Loucy (cell line): Measurements from ENCODE around the gene MAPRE3.

Source experiments
- H2AFZ ChIP-seq: fragments of 200-600 bp; sonication (generic); 2 replicates; pipeline ENCODE4 v1.6.0; 2016; ENCODE audit warnings: antibody characterized with exemption, mild to moderate bottlenecking, low read length, moderate library complexity
- H3F3A ChIP-seq: fragments of 200-600 bp; 2 replicates; pipeline ENCODE4 v1.6.0; 2016; ENCODE audit warnings: antibody characterized with exemption, low read depth, mild to moderate bottlenecking
- H3K27me3 ChIP-seq: fragments of 200-600 bp; sonication (generic); 2 replicates; pipeline ENCODE4 v1.6.1; 2014; ENCODE audit warnings: low read length, mild to moderate bottlenecking; ENCODE audit not compliant: insufficient read depth, poor library complexity, severe bottlenecking
- H3K36me3 ChIP-seq: fragments of 200-600 bp; sonication (generic); 2 replicates; pipeline ENCODE4 v1.6.1; 2016; ENCODE audit warnings: low read length; ENCODE audit not compliant: insufficient read depth
- H3K4me1 ChIP-seq: fragments of 200-600 bp; sonication (generic); 2 replicates; pipeline ENCODE4 v1.5.1; 2014; ENCODE audit warnings: low read length, mild to moderate bottlenecking; ENCODE audit not compliant: insufficient read depth, poor library complexity, severe bottlenecking
- H3K4me2 ChIP-seq: fragments of 200-600 bp; sonication (generic); 2 replicates; pipeline ENCODE4 v1.6.0; 2014; ENCODE audit warnings: antibody characterized with exemption, low read length, low read depth, mild to moderate bottlenecking; ENCODE audit not compliant: poor library complexity, severe bottlenecking
- H3K4me3 ChIP-seq: fragments of 200-600 bp; sonication (generic); 2 replicates; pipeline ENCODE4 v1.5.1; 2014; ENCODE audit warnings: low read length, mild to moderate bottlenecking, mixed read lengths; ENCODE audit not compliant: poor library complexity, severe bottlenecking
- H3K79me2 ChIP-seq: fragments of 200-600 bp; sonication (generic); 2 replicates; pipeline ENCODE4 v1.6.1; 2014; ENCODE audit warnings: low read length; ENCODE audit not compliant: insufficient read depth
- H3K9ac ChIP-seq: fragments of 200-600 bp; sonication (generic); 2 replicates; pipeline ENCODE4 v1.6.0; 2014; ENCODE audit warnings: mild to moderate bottlenecking, low read depth, low read length, moderate library complexity; ENCODE audit not compliant: poor library complexity, severe bottlenecking
- H3K9me2 ChIP-seq: fragments of 200-600 bp; sonication (generic); replicated peaks from 2 replicates; pipeline ENCODE4 v1.6.1; 2016; ENCODE audit warnings: low read depth, low read length, mixed read lengths
- H3K9me3 ChIP-seq: fragments of 200-600 bp; sonication (generic); 2 replicates; pipeline ENCODE4 v1.6.1; 2014; ENCODE audit warnings: mild to moderate bottlenecking, antibody characterized with exemption, low read length, low read depth; ENCODE audit not compliant: insufficient read depth
- H4K20me1 ChIP-seq: fragments of 200-600 bp; sonication (generic); 2 replicates; pipeline ENCODE4 v1.6.0; 2014; ENCODE audit warnings: antibody characterized with exemption, low read length, mild to moderate bottlenecking; ENCODE audit not compliant: insufficient read depth, poor library complexity, severe bottlenecking
- CTCF ChIP-seq: fragments of 200-600 bp; sonication (generic); conservative IDR thresholded peaks from 2 replicates; pipeline ENCODE4 v1.5.1; 2014; ENCODE audit warnings: mild to moderate bottlenecking, antibody characterized with exemption, low read length
- EZH2phosphoT487 ChIP-seq: fragments of 200-600 bp; IDR thresholded peaks from 2 replicates; pipeline ENCODE4 v1.6.1; 2018; ENCODE audit warnings: antibody characterized with exemption, mild to moderate bottlenecking, moderate library complexity, borderline replicate concordance

Gene MAPRE3

GRCh38 chr2:26950246-26950645 lies 20.2 kb upstream of the MAPRE3 start:
- Histone ChIP-seq H3K9me2 (no peaks in the 10 kb centered on the region), H3K4me3 (no peak overlapping the region), H3K79me2 (no peaks in the 10 kb centered on the region), H3K9me3 (no peaks in the 10 kb centered on the region), H2AFZ (no peak overlapping the region), H3F3A (no peaks in the 10 kb centered on the region), H4K20me1 (no peaks in the 10 kb centered on the region), H3K27me3 (no peaks in the 10 kb centered on the region), H3K9ac (no peak overlapping the region), H3K4me2 (no peak overlapping the region), H3K36me3 (no peaks in the 10 kb centered on the region), H3K4me1 (no peaks in the 10 kb centered on the region)
- no peak for TF ChIP-seq CTCF
- TF ChIP-seq EZH2phosphoT487: no peak

- TF ChIP-seq CTCF: no peak
- TF ChIP-seq EZH2phosphoT487: no peak
- Histone ChIP-seq H3K36me3 (no peaks in the 10 kb centered on the region), H3K4me3 (no peak overlapping the region), H2AFZ (no peak overlapping the region), H3K9ac (no peak overlapping the region), H3K4me2 (no peak overlapping the region), H3K9me3 (no peaks in the 10 kb centered on the region), H3K79me2 (no peaks in the 10 kb centered on the region), H3K4me1 (no peaks in the 10 kb centered on the region), H4K20me1 (no peaks in the 10 kb centered on the region), H3K9me2 (no peaks in the 10 kb centered on the region), H3K27me3 (no peaks in the 10 kb centered on the region), H3F3A (no peaks in the 10 kb centered on the region)
Observed at GRCh38 chr2:26951236-26951635, 19.2 kb upstream of the MAPRE3 start.

- Histone ChIP-seq H3K9me3 (no peaks in the 10 kb centered on the region), H3K79me2 (no peaks in the 10 kb centered on the region), H4K20me1 (no peaks in the 10 kb centered on the region), H3K9ac (no peak overlapping the region), H3K4me2 (no peak overlapping the region), H3K4me3 (no peak overlapping the region), H3K36me3 (no peaks in the 10 kb centered on the region), H3K4me1 (no peaks in the 10 kb centered on the region), H3K9me2 (no peaks in the 10 kb centered on the region), H2AFZ (no peak overlapping the region), H3K27me3 (no peaks in the 10 kb centered on the region), H3F3A (no peaks in the 10 kb centered on the region)
- TF ChIP-seq EZH2phosphoT487 (no peak), CTCF (no peak)
Observed at GRCh38 chr2:26952374-26952773, 18.1 kb upstream of the MAPRE3 start.
